SK-N-MC (cell line): ENCODE data around the gene HMGB2.

Experiments
- EZH2 ChIP-seq: fragments of 200-600 bp; sonication (generic); IDR thresholded peaks from one replicate; pipeline ENCODE4 v1.6.1; 2017; ENCODE audit warnings: antibody characterized with exemption
- POLR2AphosphoS5 ChIP-seq: IDR thresholded peaks from 2 replicates; pipeline ENCODE4 v1.6.1; 2012; ENCODE audit warnings: mild to moderate bottlenecking, low read depth, low read length, borderline replicate concordance

DNA sequence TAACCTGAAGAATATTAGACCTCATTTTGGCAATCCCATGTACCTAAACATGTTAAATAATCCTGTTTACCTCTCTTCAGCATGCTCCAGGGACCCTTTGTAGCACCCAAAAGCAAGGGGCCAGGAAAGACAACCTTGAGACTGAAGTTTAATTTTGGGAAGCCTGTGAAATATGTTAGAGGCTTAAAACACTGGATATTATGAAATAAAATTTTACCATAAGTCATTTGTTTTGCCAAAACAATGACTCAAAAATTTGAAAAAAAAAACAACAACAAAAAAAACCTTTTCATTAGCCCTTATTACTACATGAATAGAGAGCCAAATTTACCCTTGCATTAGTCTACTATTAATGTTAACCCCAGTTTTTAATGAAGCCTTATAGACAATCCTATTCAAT lies 49.7 kb downstream of the HMGB2 start:
- no peak for TF ChIP-seq POLR2AphosphoS5
- no peak for TF ChIP-seq EZH2
